Endothelial cell of umbilical vein (primary cell): ENCODE results near the gene LARGE1. TPM values are rescaled to one million over a fixed set of nuclear protein-coding genes. Genes with fewer than 3 reads are reported as not detected.

Experiments used
- BruUV-seq: library from RNA; stranded (reverse); fragments of 400-500 nt; replicated peaks from 2 replicates; lab custom pipeline; 2021; lab: Mats Ljungman, UMichigan
- CTCF ChIA-PET: fragments of 300-600, 350-600 bp; sonication (Branson Sonifier 250); formaldehyde crosslinking; loops from one replicate; lab custom pipeline; 2021; ENCODE audit warnings: antibody characterized with exemption, inconsistent platforms; lab: Charles Lee
- POLR2A ChIA-PET: fragments of 300-600, 350-600 bp; sonication (Branson Sonifier 250); formaldehyde crosslinking; loops from one replicate; lab custom pipeline; 2021; ENCODE audit warnings: antibody characterized with exemption, inconsistent platforms; lab: Charles Lee
- DNase-seq: peaks from one replicate; pipeline ENCODE4 v3.0.0-alpha.2; 2011; ENCODE audit warnings: low read depth, low spot score
- FAIRE-seq: peaks from 2 replicates; lab custom pipeline; 2011; peaks lifted over from hg19 to GRCh38; lab: Jason Lieb, UNC
- H2AFZ ChIP-seq: 2 replicates; pipeline ENCODE4 v1.6.0; 2012; ENCODE audit warnings: low read depth, low read length, control low read depth, inconsistent platforms
- H3K27ac ChIP-seq: 2 replicates; pipeline ENCODE4 v1.5.1; 2011; ENCODE audit warnings: low read depth, mild to moderate bottlenecking, control low read depth, low read length, moderate library complexity; ENCODE audit not compliant: insufficient read depth
- H3K27me3 ChIP-seq, 2 experiments: 2 replicates each; pipeline versions ENCODE4 v1.6.0 to v1.6.1; 2011; ENCODE audit warnings: low read length in 2 of 2, mixed read lengths in 1 of 2; ENCODE audit not compliant: control insufficient read depth in 2 of 2, insufficient read depth in 2 of 2
- H3K36me3 ChIP-seq, 2 experiments: 2 replicates in 1 of 2; 3 replicates in 1 of 2; pipeline ENCODE4 v1.5.1; 2011; ENCODE audit warnings: low read length in 2 of 2, mild to moderate bottlenecking in 1 of 2, moderate library complexity in 1 of 2; ENCODE audit not compliant: control insufficient read depth in 2 of 2, insufficient read depth in 2 of 2; ENCODE audit errors: extremely low read depth in 1 of 2
- H3K4me1 ChIP-seq: 3 replicates; pipeline ENCODE4 v1.5.1; 2011; ENCODE audit warnings: mild to moderate bottlenecking, low read length; ENCODE audit not compliant: control insufficient read depth, insufficient read depth; ENCODE audit errors: extremely low read depth
- H3K4me2 ChIP-seq: 2 replicates; pipeline ENCODE4 v1.6.1; 2011; ENCODE audit warnings: low read length, control low read depth, mixed read lengths; ENCODE audit not compliant: insufficient read depth
- H3K4me3 ChIP-seq, 3 experiments: fragments of 200-600 bp in 1 of 3; sonication (generic), shearing (Covaris generic) in 1 of 3; replicated peaks in 1 of 3; 2 replicates each; pipeline ENCODE4 v1.5.1; 2011 to 2016; ENCODE audit warnings: control low read depth in 3 of 3, low read length in 3 of 3, mild to moderate bottlenecking in 2 of 3, inconsistent platforms in 1 of 3, low read depth in 1 of 3, moderate library complexity in 1 of 3; ENCODE audit not compliant: insufficient read depth in 1 of 3
- H3K79me2 ChIP-seq: 2 replicates; pipeline ENCODE4 v1.6.0; 2012; ENCODE audit warnings: low read length, inconsistent platforms; ENCODE audit not compliant: control insufficient read depth, insufficient read depth
- H3K9ac ChIP-seq: replicated peaks from 2 replicates; pipeline ENCODE3; 2011; ENCODE audit warnings: low read length, control low read depth; ENCODE audit not compliant: insufficient read depth; ENCODE audit errors: extremely low read depth
- H3K9me1 ChIP-seq: replicated peaks from 3 replicates; pipeline ENCODE4 v1.6.0; 2011; ENCODE audit warnings: mild to moderate bottlenecking, low read length; ENCODE audit not compliant: control insufficient read depth, insufficient read depth; ENCODE audit errors: extremely low read depth
- H3K9me3 ChIP-seq: replicated peaks from 2 replicates; pipeline ENCODE4 v1.5.1; 2012; ENCODE audit warnings: low read length, inconsistent platforms; ENCODE audit not compliant: control insufficient read depth, insufficient read depth
- H4K20me1 ChIP-seq: replicated peaks from 2 replicates; pipeline ENCODE3; 2011; ENCODE audit warnings: mild to moderate bottlenecking, low read length; ENCODE audit not compliant: control insufficient read depth, insufficient read depth; ENCODE audit errors: extremely low read depth
- CTCF ChIP-seq, 2 donors: IDR thresholded peaks; 1 replicate in 1 of 2; 2 replicates in 1 of 2; pipeline ENCODE4 v1.5.1; 2011; ENCODE audit warnings: low read length in 2 of 2, mild to moderate bottlenecking in 2 of 2, moderate library complexity in 2 of 2, control low read depth in 1 of 2, inconsistent platforms in 1 of 2, low read depth in 1 of 2; ENCODE audit not compliant: insufficient read depth in 1 of 2; ENCODE audit errors: extremely low read depth in 1 of 2
- EZH2 ChIP-seq: IDR thresholded peaks from 2 replicates; pipeline ENCODE4 v1.6.1; 2012; ENCODE audit warnings: borderline replicate concordance, low read depth, mild to moderate bottlenecking, moderate library complexity, low read length, inconsistent platforms; ENCODE audit not compliant: severe bottlenecking
- FOS ChIP-seq: IDR thresholded peaks from 2 replicates; pipeline ENCODE4 v1.6.1; 2011; ENCODE audit warnings: mild to moderate bottlenecking, low read length, moderate library complexity, borderline replicate concordance; ENCODE audit not compliant: insufficient read depth
- GATA2 ChIP-seq: IDR thresholded peaks from 2 replicates; pipeline ENCODE4 v1.7.0; 2011; ENCODE audit warnings: low read depth, mild to moderate bottlenecking, moderate library complexity, mixed read lengths, low read length; ENCODE audit not compliant: insufficient read length, insufficient read depth
- JUN ChIP-seq: IDR thresholded peaks from 2 replicates; pipeline ENCODE4 v1.6.1; 2011; ENCODE audit warnings: borderline replicate concordance, low read depth; ENCODE audit not compliant: insufficient read length, insufficient read depth
- MAX ChIP-seq: IDR thresholded peaks from 2 replicates; pipeline ENCODE4 v1.6.1; 2011; ENCODE audit not compliant: insufficient read depth, insufficient read length
- MYC ChIP-seq: IDR thresholded peaks from one replicate; pipeline ENCODE4 v1.6.1; 2011; ENCODE audit warnings: mild to moderate bottlenecking, low read depth, low read length
- POLR2A ChIP-seq: IDR thresholded peaks from 2 replicates; pipeline ENCODE4 v1.6.1; 2012; ENCODE audit warnings: low read depth, mild to moderate bottlenecking, control low read depth, low read length
- POLR2AphosphoS5 ChIP-seq: IDR thresholded peaks from 2 replicates; pipeline ENCODE4 v1.6.1; 2012; ENCODE audit warnings: low read depth, mild to moderate bottlenecking, control low read depth, low read length, moderate library complexity; ENCODE audit not compliant: insufficient read depth
- dilution Hi-C: fragments of 300-500 bp; cut with MboI; formaldehyde crosslinking; loops from one replicate; pipeline ENCODE4 v1.15.0; 2019; ENCODE audit warnings: low sequenced_read_pairs; ENCODE audit not compliant: extremely low pct_ligation_motif_present
- intact Hi-C: fragments of 100-400 bp; cut with micrococcal nuclease; formaldehyde crosslinking; loops from one replicate; pipeline ENCODE4 v1.10.0; 2022
- polyA plus RNA-seq, 4 experiments: library from polyadenylated mRNA; depleted of rRNA in 3 of 4; stranded (reverse) in 3 of 4; unstranded in 1 of 4; fragments of >200 nt; gene quantifications; 2 replicates each; pipeline versions ENCODE4 v1.2.1 to v1.2.3, GENCODE V29; 2011 to 2012; ENCODE audit warnings: missing spikeins in 1 of 4
- total RNA-seq: library from RNA; stranded (reverse); gene quantifications from 2 replicates; pipeline ENCODE4 v1.2.3, GENCODE V29; 2021

Gene LARGE1
- total and polyA plus RNA-seq, 2 donors (not counting 3 experiments of a cell fraction or from before 2014, with no cell fraction given): 0.95 to 4.4 TPM

- no peaks in the 10 kb centered on the region for H3K4me1 ChIP-seq
- peaks cover 3% of the 10 kb centered on the region for H3K9me3 ChIP-seq
- intact Hi-C loops: no loop called here
- H3K4me3 ChIP-seq: no peak overlapping the region
- DNase-seq (no peak), FAIRE-seq (no peak)
- no peaks in the 10 kb centered on the region for H4K20me1 ChIP-seq
- TF ChIP-seq GATA2 (no peak), CTCF (IDR thresholded peaks at IDR 0.05; ENCODE audit: extremely low read depth in 1 of 2, insufficient read depth in 1 of 2, low read depth in 1 of 2, low read length in 2 of 2) (no peak), JUN (no peak), MAX (no peak), EZH2 (no peak), MYC (no peak), POLR2AphosphoS5 (no peak), FOS (no peak), POLR2A (no peak)
- H3K79me2 ChIP-seq: no peaks in the 10 kb centered on the region
- BruUV-seq: no TSS peak
- H3K4me2 ChIP-seq: no peak overlapping the region
- H3K36me3 ChIP-seq: no peaks in the 10 kb centered on the region
- H3K9me1 ChIP-seq: no peaks in the 10 kb centered on the region
- POLR2A ChIA-PET: interaction anchor here (0.5 kb wide), 1 partner anchor 12 kb away, joined by 10 read pairs; no protein-coding TSS in a partner anchor
- H3K27me3 ChIP-seq: no peaks in the 10 kb centered on the region
- H3K27ac ChIP-seq: no peak overlapping the region
- H2AFZ ChIP-seq: no peak overlapping the region
- CTCF ChIA-PET: no interaction called here
- dilution Hi-C loops: no loop called here
- no peak overlapping the region for H3K9ac ChIP-seq
Observed at GRCh38 chr22:33866511-33866910, 53.8 kb downstream of the LARGE1 start.
